HEK293 (cell line): ENCODE results near the gene CTNNBL1.

ENCODE experiments used
- ZNF274 ChIP-seq, 2 experiments: fragments of 200-500 bp in 1 of 2; fragments of 450-650 bp in 1 of 2; sonication (Bioruptor generic) in 1 of 2; formaldehyde crosslinking in 1 of 2; IDR thresholded peaks; 2 replicates each; pipeline versions ENCODE4 v1.5.1 to v1.6.1; 2014 to 2016; ENCODE audit warnings: borderline replicate concordance in 1 of 2, inconsistent platforms in 1 of 2, low read length in 1 of 2, missing biosample characterization in 1 of 2, missing genetic modification characterization in 1 of 2
- ZNF580 ChIP-seq: fragments of 450-650 bp; formaldehyde crosslinking; IDR thresholded peaks from 2 replicates; pipeline ENCODE4 v1.5.1; 2016; ENCODE audit warnings: missing biosample characterization, missing genetic modification characterization

- no peak for TF ChIP-seq ZNF580 (tag by site-specific recombination)
- no peak for TF ChIP-seq ZNF274 (IDR thresholded peaks at IDR 0.05; ENCODE audit: low read length)
- TF ChIP-seq ZNF274 (tag by site-specific recombination; IDR thresholded peaks at IDR 0.05; ENCODE audit: borderline replicate concordance): no peak
Observed at GRCh38 chr20:37907677-37908401, 214.0 kb downstream of the CTNNBL1 start.
